Testis (tissue), 3 donors: ENCODE measurements around the gene AGBL1. TPM values are rescaled to one million over a fixed set of nuclear protein-coding genes. Genes with fewer than 3 reads are reported as not detected.
"Not testable (repeated sequence)": the region's sequence is repeated elsewhere in the genome, so short reads cannot be mapped to it uniquely, and the experiment has no call there.

ENCODE experiments used
- DNase-seq: peaks from one replicate; pipeline ENCODE4 v3.0.0-alpha.2; 2019
- H3K27ac ChIP-seq, 2 donors: fragments of 200-600 bp; sonication (generic); one replicate each; pipeline ENCODE4 v1.5.1; 2019
- H3K27me3 ChIP-seq: fragments of 200-600 bp; sonication (generic); one replicate; pipeline ENCODE4 v1.5.1; 2019
- H3K36me3 ChIP-seq: fragments of 200-600 bp; sonication (generic); one replicate; pipeline ENCODE4 v1.5.1; 2017; ENCODE audit warnings: low read depth; ENCODE audit errors: missing control alignments
- H3K4me1 ChIP-seq: fragments of 200-600 bp; sonication (generic); one replicate; pipeline ENCODE4 v1.5.1; 2019
- H3K4me3 ChIP-seq, 2 donors: fragments of 200-600 bp; sonication (generic); one replicate each; pipeline ENCODE4 v1.5.1; 2017 to 2019
- H3K9me3 ChIP-seq: fragments of 200-600 bp; sonication (generic); one replicate; pipeline ENCODE4 v1.5.1; 2017
- CTCF ChIP-seq, 3 experiments: fragments of 450-650 bp in 2 of 3; fragments of 200-600 bp in 1 of 3; sonication (generic) in 1 of 3; IDR thresholded peaks; one replicate each; pipeline ENCODE4 v1.5.1; 2016 to 2019; ENCODE audit warnings: antibody characterized with exemption in 3 of 3, mild to moderate bottlenecking in 2 of 3, moderate library complexity in 1 of 3
- POLR2A ChIP-seq: fragments of 450-650 bp; IDR thresholded peaks from one replicate; pipeline ENCODE4 v1.6.1; 2017; ENCODE audit warnings: antibody characterized with exemption, mild to moderate bottlenecking, moderate library complexity
- WGBS, 2 donors: methylation state at CpG; one replicate each; pipeline ENCODE4 v1.1.5; 2018; 5-methylcytosine and 5-hydroxymethylcytosine counted together
- intact Hi-C: fragments of 100-400 bp; cut with DNase I; formaldehyde crosslinking; loops from one replicate; pipeline ENCODE4 v1.15.1; 2023; ENCODE audit warnings: low total_unique reads
- polyA plus RNA-seq: library from polyadenylated mRNA; stranded (reverse); fragments of 350-450 nt; fragmentation: Illumina TruSeq; extraction: RNeasy Lipid Tissue Mini Kit (QIAGEN cat#74804); gene quantifications from one replicate; pipeline ENCODE4 v1.2.3, GENCODE V29; 2014; ENCODE audit warnings: low read depth, low replicate concordance; ENCODE audit not compliant: insufficient read depth
- total RNA-seq, 2 donors: library from RNA; depleted of rRNA; stranded (reverse); fragments of >200 nt; gene quantifications; one replicate each; pipeline ENCODE4 v1.2.3, GENCODE V29; 2016

Gene AGBL1
- total and polyA plus RNA-seq, 3 donors from 2014 or later: 0.37 to 0.94 (median 0.70) TPM

GRCh38 chr15:86505951-86506350 is 426.3 kb downstream of the AGBL1 start:
- Histone ChIP-seq H3K9me3 (no peaks in the 10 kb centered on the region), H3K27me3 (no peaks in the 10 kb centered on the region), H3K27ac (no peak overlapping the region), H3K4me3 (no peak overlapping the region), H3K4me1 (no peaks in the 10 kb centered on the region), H3K36me3 (no peaks in the 10 kb centered on the region)
- 87 to 96% methylated on average over 2 of the region's 2 CpGs for WGBS, 2 donors
- TF ChIP-seq POLR2A (no peak), CTCF (IDR thresholded peaks at IDR 0.05) (no peak)
- intact Hi-C loops: no loop called here
- DNase-seq: no peak

- no peak for DNase-seq
- Histone ChIP-seq H3K36me3 (no peaks in the 10 kb centered on the region), H3K27ac (no peak overlapping the region), H3K4me1 (no peaks in the 10 kb centered on the region), H3K27me3 (no peaks in the 10 kb centered on the region), H3K9me3 (no peaks in the 10 kb centered on the region), H3K4me3 (no peak overlapping the region)
- 79 to 81% methylated on average over 2 of the region's 2 CpGs for WGBS, 2 donors
- intact Hi-C loops: no loop called here
- TF ChIP-seq POLR2A (no peak), CTCF (IDR thresholded peaks at IDR 0.05) (no peak)
Observed at GRCh38 chr15:86506401-86506800, 426.7 kb downstream of the AGBL1 start.

- intact Hi-C loops: no loop called here
- DNase-seq: no peak
- Histone ChIP-seq H3K36me3 (no peaks in the 10 kb centered on the region), H3K27me3 (no peaks in the 10 kb centered on the region), H3K9me3 (no peaks in the 10 kb centered on the region), H3K27ac (no peak overlapping the region), H3K4me3 (no peak overlapping the region), H3K4me1 (no peaks in the 10 kb centered on the region)
- TF ChIP-seq CTCF (IDR thresholded peaks at IDR 0.05) (no peak), POLR2A (no peak)
- WGBS, 2 donors: 95% methylated on average over 4 of the region's 4 CpGs
Observed at GRCh38 chr15:86515625-86516024, 436.0 kb downstream of the AGBL1 start.

GRCh38 chr15:86522721-86523120 is 443.1 kb downstream of the AGBL1 start:
- intact Hi-C loops: no loop called here
- no peak for DNase-seq
- H3K4me1 ChIP-seq: no peaks in the 10 kb centered on the region
- TF ChIP-seq POLR2A (no peak), CTCF (IDR thresholded peaks at IDR 0.05) (no peak)
- 81 to 83% methylated on average over 3 of the region's 3 CpGs for WGBS, 2 donors
- H3K9me3 ChIP-seq: no peaks in the 10 kb centered on the region
- no peaks in the 10 kb centered on the region for H3K36me3 ChIP-seq
- H3K27ac ChIP-seq: no peak overlapping the region
- no peaks in the 10 kb centered on the region for H3K27me3 ChIP-seq
- H3K4me3 ChIP-seq: no peak overlapping the region

GRCh38 chr15:86526938-86527690 is 447.4 kb downstream of the AGBL1 start:
- H3K9me3 ChIP-seq: no peaks in the 10 kb centered on the region
- no peaks in the 10 kb centered on the region for H3K36me3 ChIP-seq
- WGBS, 2 donors: 65 to 77% methylated on average over 4 of the region's 4 CpGs
- no peak overlapping the region for H3K4me3 ChIP-seq
- no peak for TF ChIP-seq POLR2A
- TF ChIP-seq CTCF (IDR thresholded peaks at IDR 0.05): no peak
- H3K27ac ChIP-seq: no peak overlapping the region
- H3K4me1 ChIP-seq: no peaks in the 10 kb centered on the region
- no peak for DNase-seq
- no peaks in the 10 kb centered on the region for H3K27me3 ChIP-seq
- intact Hi-C loops: no loop called here

GRCh38 chr15:86528094-86528493 is 448.4 kb downstream of the AGBL1 start:
- H3K4me3 ChIP-seq, H3K27ac ChIP-seq, H3K4me1 ChIP-seq, H3K36me3 ChIP-seq, intact Hi-C loops, DNase-seq, H3K9me3 ChIP-seq, H3K27me3 ChIP-seq: not testable (repeated sequence)
- 77 to 83% methylated on average over 21 to 26 of the region's 26 CpGs for WGBS, 2 donors
